ENCODE results near the gene DARS2. TPM values are rescaled to one million over a fixed set of nuclear protein-coding genes. Genes with fewer than 3 reads are reported as not detected.
"Not testable (repeated sequence)": the region's sequence is repeated elsewhere in the genome, so short reads cannot be mapped to it uniquely, and the experiment has no call there.

DARS2 gene
- total RNA-seq, 1 donor from 2014 or later = 12.9 TPM

DNA sequence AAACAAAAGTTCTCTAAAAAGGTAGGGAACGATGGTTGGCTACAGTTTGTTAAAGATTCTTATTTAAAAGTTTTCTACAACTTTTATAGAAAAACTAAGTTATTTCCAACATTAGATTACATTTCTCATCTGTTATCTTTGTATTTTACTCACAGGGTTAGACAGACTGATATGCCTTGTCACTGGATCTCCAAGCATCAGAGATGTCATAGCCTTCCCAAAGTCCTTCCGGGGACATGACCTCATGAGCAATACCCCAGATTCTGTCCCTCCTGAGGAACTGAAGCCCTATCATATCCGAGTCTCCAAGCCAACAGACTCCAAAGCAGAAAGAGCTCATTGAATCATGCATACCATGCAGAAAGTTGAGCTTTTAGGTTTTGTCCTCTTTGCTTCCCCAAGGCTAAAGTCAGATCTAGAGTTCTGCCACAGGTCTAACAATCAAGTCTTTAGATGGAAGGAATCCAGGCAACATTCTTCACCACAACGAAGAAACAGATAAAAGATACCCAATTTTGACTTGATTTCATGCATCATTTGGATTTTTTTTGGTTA lies 33.0 kb downstream of the DARS2 start:
- DNase-seq (ENCODE audit: low read depth) (no peak), FAIRE-seq (no peak)
- Histone ChIP-seq H3K4me3 (ENCODE audit: low read depth, low read length) (no peak overlapping the region), H3K36me3 (ENCODE audit: control insufficient read depth, insufficient read depth, low read length) (no peaks in the 10 kb centered on the region), H3K27me3 (ENCODE audit: control insufficient read depth, insufficient read depth, low read length) (no peaks in the 10 kb centered on the region)
- TF ChIP-seq, protein P1, sequence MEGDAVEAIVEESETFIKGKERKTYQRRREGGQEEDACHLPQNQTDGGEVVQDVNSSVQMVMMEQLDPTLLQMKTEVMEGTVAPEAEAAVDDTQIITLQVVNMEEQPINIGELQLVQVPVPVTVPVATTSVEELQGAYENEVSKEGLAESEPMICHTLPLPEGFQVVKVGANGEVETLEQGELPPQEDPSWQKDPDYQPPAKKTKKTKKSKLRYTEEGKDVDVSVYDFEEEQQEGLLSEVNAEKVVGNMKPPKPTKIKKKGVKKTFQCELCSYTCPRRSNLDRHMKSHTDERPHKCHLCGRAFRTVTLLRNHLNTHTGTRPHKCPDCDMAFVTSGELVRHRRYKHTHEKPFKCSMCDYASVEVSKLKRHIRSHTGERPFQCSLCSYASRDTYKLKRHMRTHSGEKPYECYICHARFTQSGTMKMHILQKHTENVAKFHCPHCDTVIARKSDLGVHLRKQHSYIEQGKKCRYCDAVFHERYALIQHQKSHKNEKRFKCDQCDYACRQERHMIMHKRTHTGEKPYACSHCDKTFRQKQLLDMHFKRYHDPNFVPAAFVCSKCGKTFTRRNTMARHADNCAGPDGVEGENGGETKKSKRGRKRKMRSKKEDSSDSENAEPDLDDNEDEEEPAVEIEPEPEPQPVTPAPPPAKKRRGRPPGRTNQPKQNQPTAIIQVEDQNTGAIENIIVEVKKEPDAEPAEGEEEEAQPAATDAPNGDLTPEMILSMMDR (IDR thresholded peaks at IDR 0.05; ENCODE audit: insufficient read depth, low read length, severe bottlenecking) = no peak

DNA sequence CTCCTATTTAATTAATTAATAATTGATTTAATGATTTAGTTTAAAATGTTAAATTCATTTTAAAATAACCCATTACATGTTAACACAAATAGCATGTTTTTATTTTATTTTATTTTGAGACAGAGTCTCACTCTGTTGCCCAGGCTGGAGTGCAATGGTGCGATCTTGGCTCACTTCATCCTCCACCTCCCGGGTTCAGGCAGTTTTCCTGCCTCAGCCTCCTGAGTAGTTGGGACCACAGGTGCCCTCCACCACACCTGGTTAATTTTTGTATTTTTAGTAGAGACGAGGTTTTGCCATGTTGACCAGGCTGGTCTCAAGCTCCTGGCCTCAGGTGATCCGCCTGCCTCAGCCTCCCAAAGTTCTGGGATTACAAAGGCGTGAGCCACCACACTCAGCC lies 35.1 kb downstream of the DARS2 start:
- not testable (repeated sequence) for H3K36me3 ChIP-seq (ENCODE audit: control insufficient read depth, insufficient read depth, low read length); FAIRE-seq; H3K4me3 ChIP-seq (ENCODE audit: low read depth, low read length)

DNA sequence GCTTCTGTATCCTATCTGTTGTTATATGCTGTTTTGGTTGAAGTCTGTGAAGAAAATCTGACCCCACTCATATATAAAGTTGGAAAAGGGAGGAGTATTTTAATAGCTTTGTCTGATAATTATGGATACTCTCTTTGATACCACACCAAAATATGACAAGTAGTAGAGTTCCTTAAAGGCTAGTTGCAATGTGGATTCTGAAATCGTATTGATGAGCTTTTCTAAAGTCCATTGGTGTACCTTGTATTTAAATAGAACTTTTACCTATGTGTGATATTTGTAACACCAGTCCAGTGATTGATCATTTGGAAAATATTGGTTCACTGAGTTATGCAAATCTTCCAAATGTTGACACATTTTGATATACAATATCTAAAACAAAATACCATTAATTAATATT lies 35.6 kb downstream of the DARS2 start:
- Histone ChIP-seq H3K4me3 (ENCODE audit: low read depth, low read length) (no peak overlapping the region), H3K36me3 (ENCODE audit: control insufficient read depth, insufficient read depth, low read length) (peaks cover 9% of the 10 kb centered on the region), H3K27me3 (ENCODE audit: control insufficient read depth, insufficient read depth, low read length) (no peaks in the 10 kb centered on the region)
- TF ChIP-seq, protein P1 (IDR thresholded peaks at IDR 0.05; ENCODE audit: insufficient read depth, low read length, severe bottlenecking) = no peak
- FAIRE-seq (no peak), DNase-seq (ENCODE audit: low read depth) (no peak)

More for the DNA sequence above, 35.1 kb downstream of the DARS2 start:
- H3K27me3 ChIP-seq (ENCODE audit: control insufficient read depth, insufficient read depth, low read length); DNase-seq (ENCODE audit: low read depth): not testable (repeated sequence)

DNA sequence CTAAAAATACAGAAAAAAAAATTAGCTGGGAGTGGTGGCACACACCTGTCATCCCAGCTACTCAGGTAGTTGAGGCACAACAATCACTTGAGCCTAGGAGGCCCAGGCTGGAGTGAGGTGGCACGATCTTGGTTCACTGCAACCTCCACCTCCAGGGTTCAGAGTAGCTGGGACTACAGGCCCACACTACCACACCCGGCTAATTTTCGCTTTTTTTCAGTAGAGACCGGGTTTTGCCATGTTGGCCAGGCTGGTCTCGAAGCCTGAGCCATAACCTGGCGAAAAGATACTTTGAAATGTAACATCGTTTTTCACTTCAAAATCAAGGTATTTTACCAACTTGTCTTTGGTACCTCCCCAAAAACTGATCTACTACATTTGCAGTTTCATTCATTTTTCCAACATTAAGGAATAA lies 37.3 kb downstream of the DARS2 start:
- H3K27me3 ChIP-seq (ENCODE audit: control insufficient read depth, insufficient read depth, low read length) = no peaks in the 10 kb centered on the region
- H3K4me3 ChIP-seq (ENCODE audit: low read depth, low read length) = no peak overlapping the region
- peaks cover 14% of the 10 kb centered on the region for H3K36me3 ChIP-seq (ENCODE audit: control insufficient read depth, insufficient read depth, low read length)
- TF ChIP-seq, protein P1 (IDR thresholded peaks at IDR 0.05; ENCODE audit: insufficient read depth, low read length, severe bottlenecking) = no peak
- FAIRE-seq (no peak), DNase-seq (ENCODE audit: low read depth) (no peak)

DNA sequence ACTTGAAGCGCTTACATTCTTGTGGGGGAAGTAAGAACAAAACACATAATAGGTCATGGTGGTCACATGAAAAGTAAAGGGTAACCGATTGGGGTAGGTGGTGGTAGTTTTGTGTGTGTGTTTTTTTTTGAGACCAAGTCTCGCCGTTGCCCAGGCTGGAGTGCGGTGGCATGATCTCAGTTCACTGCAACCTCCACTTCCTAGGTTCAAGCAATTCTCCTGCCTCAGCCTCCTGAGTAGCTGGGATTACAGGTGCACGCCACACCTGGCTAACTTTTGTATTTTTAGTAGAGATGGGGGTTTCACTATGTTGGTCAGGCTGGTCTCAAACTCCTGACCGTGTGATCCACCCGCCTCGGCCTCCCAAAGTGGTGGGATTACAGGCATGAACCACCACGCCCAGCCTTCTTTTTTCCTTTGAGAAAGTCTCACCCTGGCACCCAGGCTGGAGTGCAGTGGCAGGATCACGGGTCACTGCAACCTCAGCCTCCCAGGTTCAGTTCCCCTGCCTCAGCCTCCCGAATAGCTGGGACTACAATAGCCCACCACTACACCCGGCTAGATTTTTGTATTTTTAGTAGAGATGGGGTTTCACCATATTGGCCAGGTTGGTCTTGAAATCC lies 37.8 kb downstream of the DARS2 start:
- not testable (repeated sequence) for DNase-seq (ENCODE audit: low read depth); FAIRE-seq; H3K27me3 ChIP-seq (ENCODE audit: control insufficient read depth, insufficient read depth, low read length); H3K4me3 ChIP-seq (ENCODE audit: low read depth, low read length)
- H3K36me3 ChIP-seq (ENCODE audit: control insufficient read depth, insufficient read depth, low read length) = peaks cover 14% of the 10 kb centered on the region

DNA sequence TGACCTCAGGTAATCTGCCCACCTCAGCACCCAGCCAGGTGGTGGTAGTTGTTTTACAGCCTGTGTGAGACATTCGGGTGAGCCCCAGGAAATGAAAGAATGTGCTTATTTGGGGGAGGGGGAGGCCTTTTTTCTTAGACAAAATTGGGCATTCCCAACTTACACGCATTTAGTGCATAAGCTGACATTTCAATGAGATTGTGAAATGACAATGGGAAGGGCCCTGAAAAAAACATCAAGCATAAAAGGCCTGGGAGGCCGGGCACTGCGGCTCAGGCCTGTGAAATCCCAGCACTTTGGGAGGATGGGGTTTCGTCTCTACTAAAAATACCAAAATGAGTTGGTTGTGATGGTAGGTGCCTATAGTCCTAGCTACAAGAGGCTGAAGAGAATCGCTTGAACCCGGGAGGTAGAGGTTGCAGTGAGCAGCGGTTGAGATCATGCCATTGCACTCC lies 38.3 kb downstream of the DARS2 start:
- no peak overlapping the region for H3K4me3 ChIP-seq (ENCODE audit: low read depth, low read length)
- no peak for FAIRE-seq
- TF ChIP-seq, protein P1 (IDR thresholded peaks at IDR 0.05; ENCODE audit: insufficient read depth, low read length, severe bottlenecking) = no peak
- no peaks in the 10 kb centered on the region for H3K27me3 ChIP-seq (ENCODE audit: control insufficient read depth, insufficient read depth, low read length)
- DNase-seq (ENCODE audit: low read depth) = no peak
- peaks cover 16% of the 10 kb centered on the region for H3K36me3 ChIP-seq (ENCODE audit: control insufficient read depth, insufficient read depth, low read length)

Measured in bronchial epithelial cell (primary cell).